ENCODE data around the gene NUP58.

DNA sequence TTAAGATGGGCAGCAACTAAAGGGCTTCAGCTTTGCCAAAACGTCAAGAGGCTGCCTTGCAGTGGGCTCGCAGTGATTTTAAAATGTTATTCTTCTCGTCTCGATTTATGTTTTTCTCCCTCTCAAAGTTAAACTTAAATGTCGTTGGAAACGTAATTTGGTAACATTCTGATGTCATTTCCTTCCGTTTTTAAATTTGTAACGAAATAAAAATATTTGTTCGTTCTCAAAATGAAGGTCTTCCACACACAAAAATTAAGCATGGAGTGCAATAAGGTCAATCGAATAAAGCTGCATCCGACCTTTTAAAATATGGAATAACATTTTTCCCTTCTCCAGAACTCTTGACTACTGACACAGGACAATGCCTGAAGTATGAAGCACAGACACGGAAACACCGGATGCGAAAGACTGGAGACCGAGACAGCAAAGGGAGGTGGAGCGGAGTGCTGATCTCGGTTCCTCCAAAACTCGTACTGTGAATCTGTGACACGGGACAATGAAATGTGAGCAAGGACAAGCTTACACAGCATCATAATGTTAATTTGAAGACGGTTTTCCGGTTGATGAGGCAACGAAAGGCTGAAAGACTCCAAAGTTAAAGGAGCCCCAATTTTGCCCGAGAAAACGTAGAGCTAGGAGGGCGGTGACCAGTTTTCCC lies 15.0 kb upstream of the NUP58 start:
- TF ChIP-seq CTCF (IDR thresholded peaks at IDR 0.05; ENCODE audit: low read length) (no peak), EZH2 (optimal IDR thresholded peaks at IDR 0.05; ENCODE audit: low read depth, low read length) (no peak)
